ENCODE data around the gene C1orf159.

- TF ChIP-seq CTCF (IDR thresholded peaks at IDR 0.05; ENCODE audit: control extremely low read depth in 1 of 3, insufficient read depth in 1 of 3, low read depth in 1 of 3, low read length in 3 of 3) (no peak), JUN (IDR thresholded peaks at IDR 0.05; ENCODE audit: low read depth, low read length) (no peak), ATF3 (IDR thresholded peaks at IDR 0.05; ENCODE audit: insufficient read depth, low read depth, low read length) (no peak), POLR2AphosphoS5 (IDR thresholded peaks at IDR 0.05; ENCODE audit: low read depth, low read length) (no peak), EP300 (IDR thresholded peaks at IDR 0.05; ENCODE audit: borderline replicate concordance in 1 of 2, low read depth in 2 of 2, low read length in 2 of 2) (no peak), NANOG (IDR thresholded peaks at IDR 0.05; ENCODE audit: insufficient read depth, low read depth, low read length, poor library complexity, severe bottlenecking) (no peak), YY1 (IDR thresholded peaks at IDR 0.05; ENCODE audit: low read depth, low read length) (peak; percentile 44; the same call in 1 of the 2 replicates), MAFK (IDR thresholded peaks at IDR 0.05; ENCODE audit: low read depth, low read length) (no peak), RFX5 (IDR thresholded peaks at IDR 0.05; ENCODE audit: borderline replicate concordance, low read depth, low read length) (no peak)
Observed at GRCh38 chr1:1164361-1164700, 48.4 kb upstream of the C1orf159 start.

Measured in H1 (cell line).